ENCODE data around the gene EID2.

Gene EID2

DNA sequence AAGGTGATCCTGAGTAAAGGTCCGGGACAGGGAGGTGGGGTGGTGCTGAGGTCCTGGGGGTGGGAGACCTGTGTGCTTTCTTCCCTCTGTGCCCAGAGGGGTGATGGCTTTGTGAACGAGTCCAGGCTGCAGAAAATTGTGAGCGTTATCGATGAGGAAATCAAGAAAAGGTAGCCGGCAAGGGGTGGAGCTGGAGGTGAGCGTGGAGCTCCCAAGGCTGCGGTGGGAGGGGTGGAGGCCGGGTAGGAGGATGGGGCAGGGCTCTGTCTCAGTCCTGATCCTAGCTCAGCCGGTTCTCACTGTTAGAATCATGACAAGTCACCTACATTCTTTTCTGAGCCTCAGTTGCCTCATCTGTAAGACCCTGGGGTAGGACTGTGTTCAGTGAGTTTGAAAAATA is 21.0 kb downstream of the EID2 start:
- no peak overlapping the region for H3K27ac ChIP-seq (replicated peaks; ENCODE audit: low read length)
- H3K79me1 ChIP-seq (ENCODE audit: low read depth, low read length) = no peaks in the 10 kb centered on the region
- H3K4me3 ChIP-seq (ENCODE audit: low read length in 2 of 2) = no peak overlapping the region
- H3K4me1 ChIP-seq (ENCODE audit: control insufficient read depth in 2 of 2, insufficient read depth in 1 of 2, low read depth in 1 of 2, low read length in 2 of 2) = peaks cover 6 to 8% of the 10 kb centered on the region in 2 donors
- no peak overlapping the region for H4K91ac ChIP-seq (ENCODE audit: low read depth, low read length, poor library complexity)
- no peak overlapping the region for H2AFZ ChIP-seq (ENCODE audit: low read length)
- no peak overlapping the region for H2BK5ac ChIP-seq (ENCODE audit: low read length)
- H4K8ac ChIP-seq (ENCODE audit: low read depth, low read length) = no peak overlapping the region
- H3K23ac ChIP-seq (ENCODE audit: low read depth, low read length, poor library complexity) = no peak overlapping the region
- no peak overlapping the region for H2AK5ac ChIP-seq (ENCODE audit: low read depth, low read length)
- H3K4ac ChIP-seq (ENCODE audit: low read length) = no peak overlapping the region
- H3K4me2 ChIP-seq (ENCODE audit: insufficient read depth, low read length, poor library complexity, severe bottlenecking) = no peak overlapping the region
- no peak overlapping the region for H3K18ac ChIP-seq (ENCODE audit: low read length)
- WGBS, 2 donors (ENCODE audit: extremely low coverage in 2 of 2, insufficient read length in 2 of 2, insufficient replicate concordance in 1 of 2) = no CpG with 5 or more reads among the region's 9 CpGs
- H3K9ac ChIP-seq (ENCODE audit: low read depth, low read length, poor library complexity) = no peak overlapping the region
- H2BK15ac ChIP-seq (ENCODE audit: low read length) = no peak overlapping the region
- peaks cover 0 to 2% of the 10 kb centered on the region in 2 donors for H3K9me3 ChIP-seq (replicated peaks in 1 of 2; ENCODE audit: control insufficient read depth in 2 of 2, insufficient read depth in 1 of 2, low read depth in 1 of 2, low read length in 2 of 2)
- H2BK12ac ChIP-seq (ENCODE audit: low read length) = no peak overlapping the region
- no peak overlapping the region for H2BK120ac ChIP-seq (ENCODE audit: low read depth, low read length)
- no peak for DNase-seq (ENCODE audit: low spot score)
- H3K14ac ChIP-seq (ENCODE audit: low read length) = no peak overlapping the region
- H3K27me3 ChIP-seq (ENCODE audit: control insufficient read depth in 3 of 3, insufficient read depth in 3 of 3, low read depth in 1 of 3, low read length in 3 of 3) = peaks cover 7 to 23% (median 15%) of the 10 kb centered on the region in 3 experiments
- peaks cover 0 to 10% of the 10 kb centered on the region in 2 donors for H3K36me3 ChIP-seq (replicated peaks in 1 of 2; ENCODE audit: control insufficient read depth in 2 of 2, insufficient read depth in 2 of 2, low read length in 2 of 2)

DNA sequence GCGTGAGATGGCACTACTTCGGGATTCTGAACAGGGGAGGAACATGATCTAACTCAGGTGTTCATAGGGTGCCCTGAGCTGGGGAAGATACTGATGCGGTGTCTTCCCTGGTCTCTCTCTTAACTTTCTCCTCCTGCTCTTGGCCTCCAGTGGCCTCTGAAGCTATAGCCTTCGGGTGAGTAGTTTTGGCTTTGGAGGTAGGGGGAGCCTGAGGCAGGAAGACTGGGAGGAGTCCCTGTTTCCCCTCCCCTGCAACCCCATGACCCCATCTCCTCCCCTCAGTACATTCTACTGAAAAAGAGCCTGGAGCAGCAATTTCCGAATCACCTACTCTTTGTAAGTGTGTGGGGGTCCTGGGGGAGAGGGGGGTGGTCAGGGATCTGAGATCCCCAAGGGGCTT is 21.5 kb downstream of the EID2 start:
- H2BK120ac ChIP-seq (ENCODE audit: low read depth, low read length) = no peak overlapping the region
- no peak overlapping the region for H3K27ac ChIP-seq (replicated peaks; ENCODE audit: low read length)
- no peak overlapping the region for H3K9ac ChIP-seq (ENCODE audit: low read depth, low read length, poor library complexity)
- H3K36me3 ChIP-seq (replicated peaks in 1 of 2; ENCODE audit: control insufficient read depth in 2 of 2, insufficient read depth in 2 of 2, low read length in 2 of 2) = peaks cover 0 to 10% of the 10 kb centered on the region in 2 donors
- H3K4me2 ChIP-seq (ENCODE audit: insufficient read depth, low read length, poor library complexity, severe bottlenecking) = no peak overlapping the region
- H3K23ac ChIP-seq (ENCODE audit: low read depth, low read length, poor library complexity) = no peak overlapping the region
- no peak overlapping the region for H4K91ac ChIP-seq (ENCODE audit: low read depth, low read length, poor library complexity)
- H3K14ac ChIP-seq (ENCODE audit: low read length) = no peak overlapping the region
- no CpG with 5 or more reads among the region's 5 CpGs for WGBS, 2 donors (ENCODE audit: extremely low coverage in 2 of 2, insufficient read length in 2 of 2, insufficient replicate concordance in 1 of 2)
- peaks cover 7 to 25% (median 16%) of the 10 kb centered on the region in 3 experiments for H3K27me3 ChIP-seq (ENCODE audit: control insufficient read depth in 3 of 3, insufficient read depth in 3 of 3, low read depth in 1 of 3, low read length in 3 of 3)
- no peak overlapping the region for H3K4ac ChIP-seq (ENCODE audit: low read length)
- H3K4me3 ChIP-seq (ENCODE audit: low read length in 2 of 2) = no peak overlapping the region
- no peak overlapping the region for H2BK12ac ChIP-seq (ENCODE audit: low read length)
- DNase-seq (ENCODE audit: low spot score) = no peak
- H3K4me1 ChIP-seq (ENCODE audit: control insufficient read depth in 2 of 2, insufficient read depth in 1 of 2, low read depth in 1 of 2, low read length in 2 of 2) = peaks cover 6 to 8% of the 10 kb centered on the region in 2 donors
- no peaks in the 10 kb centered on the region for H3K79me1 ChIP-seq (ENCODE audit: low read depth, low read length)
- H3K9me3 ChIP-seq (replicated peaks in 1 of 2; ENCODE audit: control insufficient read depth in 2 of 2, insufficient read depth in 1 of 2, low read depth in 1 of 2, low read length in 2 of 2) = peaks cover 0 to 2% of the 10 kb centered on the region in 2 donors
- no peak overlapping the region for H2BK15ac ChIP-seq (ENCODE audit: low read length)
- no peak overlapping the region for H3K18ac ChIP-seq (ENCODE audit: low read length)
- no peak overlapping the region for H4K8ac ChIP-seq (ENCODE audit: low read depth, low read length)
- H2BK5ac ChIP-seq (ENCODE audit: low read length) = no peak overlapping the region
- H2AFZ ChIP-seq (ENCODE audit: low read length) = no peak overlapping the region
- H2AK5ac ChIP-seq (ENCODE audit: low read depth, low read length) = no peak overlapping the region

DNA sequence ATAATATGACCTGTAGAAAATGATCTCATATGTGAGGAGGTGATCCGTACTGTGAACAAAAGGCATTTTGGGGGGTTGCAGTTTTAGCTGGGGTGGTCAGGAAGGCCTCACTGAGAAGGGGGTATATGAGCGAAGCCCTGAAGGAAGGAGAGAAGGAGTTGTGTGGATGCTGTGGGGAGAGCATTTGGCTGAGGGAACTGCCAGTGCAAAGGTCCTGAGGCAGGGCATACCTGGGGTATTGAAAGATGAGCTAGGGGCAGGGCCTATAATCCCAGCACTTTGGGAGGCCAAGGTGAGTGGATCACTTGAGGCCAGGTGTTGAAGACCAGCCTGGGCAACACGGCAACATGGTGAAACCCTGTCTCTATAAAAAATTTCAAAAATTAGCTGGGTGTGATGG is 22.5 kb downstream of the EID2 start:
- Histone ChIP-seq H3K18ac (ENCODE audit: low read length) (no peak overlapping the region), H3K4ac (ENCODE audit: low read length) (no peak overlapping the region), H3K4me3 (ENCODE audit: low read length in 2 of 2) (no peak overlapping the region), H4K91ac (ENCODE audit: low read depth, low read length, poor library complexity) (no peak overlapping the region), H3K4me1 (ENCODE audit: control insufficient read depth in 2 of 2, insufficient read depth in 1 of 2, low read depth in 1 of 2, low read length in 2 of 2) (peaks cover 6 to 8% of the 10 kb centered on the region in 2 donors), H3K4me2 (ENCODE audit: insufficient read depth, low read length, poor library complexity, severe bottlenecking) (no peak overlapping the region), H3K27me3 (ENCODE audit: control insufficient read depth in 3 of 3, insufficient read depth in 3 of 3, low read depth in 1 of 3, low read length in 3 of 3) (peaks cover 7 to 26% (median 20%) of the 10 kb centered on the region in 3 experiments), H3K23ac (ENCODE audit: low read depth, low read length, poor library complexity) (no peak overlapping the region), H2AK5ac (ENCODE audit: low read depth, low read length) (no peak overlapping the region), H3K27ac (replicated peaks; ENCODE audit: low read length) (no peak overlapping the region), H2BK5ac (ENCODE audit: low read length) (no peak overlapping the region), H3K36me3 (replicated peaks in 1 of 2; ENCODE audit: control insufficient read depth in 2 of 2, insufficient read depth in 2 of 2, low read length in 2 of 2) (peaks cover 0 to 7% of the 10 kb centered on the region in 2 donors), H2BK12ac (ENCODE audit: low read length) (no peak overlapping the region), H2BK15ac (ENCODE audit: low read length) (no peak overlapping the region), H3K14ac (ENCODE audit: low read length) (no peak overlapping the region), H3K79me1 (ENCODE audit: low read depth, low read length) (no peaks in the 10 kb centered on the region), H2BK120ac (ENCODE audit: low read depth, low read length) (no peak overlapping the region), H4K8ac (ENCODE audit: low read depth, low read length) (no peak overlapping the region), H2AFZ (ENCODE audit: low read length) (no peak overlapping the region), H3K9me3 (replicated peaks in 1 of 2; ENCODE audit: control insufficient read depth in 2 of 2, insufficient read depth in 1 of 2, low read depth in 1 of 2, low read length in 2 of 2) (peaks cover 0 to 2% of the 10 kb centered on the region in 2 donors), H3K9ac (ENCODE audit: low read depth, low read length, poor library complexity) (no peak overlapping the region)
- DNase-seq (ENCODE audit: low spot score) = no peak
- no CpG with 5 or more reads among the region's 3 CpGs for WGBS, 2 donors (ENCODE audit: extremely low coverage in 2 of 2, insufficient read length in 2 of 2, insufficient replicate concordance in 1 of 2)

DNA sequence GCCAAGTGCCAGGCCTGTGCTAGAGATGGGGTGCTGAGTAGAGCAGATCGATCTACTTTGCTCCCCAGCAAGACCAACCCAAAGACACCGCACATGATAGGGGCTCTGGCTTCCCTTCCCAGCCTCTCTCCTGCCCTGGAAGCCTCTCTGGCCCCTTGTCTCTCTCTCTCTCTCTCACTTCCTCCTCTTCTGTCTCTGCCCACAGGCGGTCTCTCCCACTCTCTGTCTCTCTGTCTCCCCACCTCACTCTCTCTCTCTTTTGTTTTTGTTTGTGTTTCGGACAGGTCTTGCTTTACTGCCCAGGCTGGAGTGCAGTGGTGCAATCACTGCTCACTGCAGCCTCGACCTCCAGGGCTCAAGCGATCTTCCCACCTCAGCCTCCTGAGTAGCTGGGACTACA is 23.7 kb downstream of the EID2 start:
- Histone ChIP-seq H3K27ac (replicated peaks; ENCODE audit: low read length) (no peak overlapping the region), H3K79me1 (ENCODE audit: low read depth, low read length) (no peaks in the 10 kb centered on the region), H3K14ac (ENCODE audit: low read length) (no peak overlapping the region), H3K18ac (ENCODE audit: low read length) (no peak overlapping the region), H2BK120ac (ENCODE audit: low read depth, low read length) (no peak overlapping the region), H2BK15ac (ENCODE audit: low read length) (no peak overlapping the region), H3K4me3 (ENCODE audit: low read length in 2 of 2) (peak overlapping the region; percentile 55 to 95), H2AK5ac (ENCODE audit: low read depth, low read length) (no peak overlapping the region), H3K4me2 (ENCODE audit: insufficient read depth, low read length, poor library complexity, severe bottlenecking) (peak overlapping the region; percentile 89), H3K27me3 (ENCODE audit: control insufficient read depth in 3 of 3, insufficient read depth in 3 of 3, low read depth in 1 of 3, low read length in 3 of 3) (peaks cover 7 to 26% (median 20%) of the 10 kb centered on the region in 3 experiments), H4K91ac (ENCODE audit: low read depth, low read length, poor library complexity) (no peak overlapping the region), H3K9me3 (replicated peaks in 1 of 2; ENCODE audit: control insufficient read depth in 2 of 2, insufficient read depth in 1 of 2, low read depth in 1 of 2, low read length in 2 of 2) (peaks cover 0 to 2% of the 10 kb centered on the region in 2 donors), H3K4ac (ENCODE audit: low read length) (no peak overlapping the region), H3K36me3 (replicated peaks in 1 of 2; ENCODE audit: control insufficient read depth in 2 of 2, insufficient read depth in 2 of 2, low read length in 2 of 2) (peaks cover 0 to 3% of the 10 kb centered on the region in 2 donors), H2BK12ac (ENCODE audit: low read length) (no peak overlapping the region), H3K23ac (ENCODE audit: low read depth, low read length, poor library complexity) (no peak overlapping the region), H3K9ac (ENCODE audit: low read depth, low read length, poor library complexity) (no peak overlapping the region), H3K4me1 (ENCODE audit: control insufficient read depth in 2 of 2, insufficient read depth in 1 of 2, low read depth in 1 of 2, low read length in 2 of 2) (peaks cover 6 to 8% of the 10 kb centered on the region in 2 donors), H4K8ac (ENCODE audit: low read depth, low read length) (no peak overlapping the region), H2AFZ (ENCODE audit: low read length) (peak overlapping the region; percentile 91), H2BK5ac (ENCODE audit: low read length) (no peak overlapping the region)
- DNase-seq (ENCODE audit: low spot score) = no peak
- WGBS, 2 donors (ENCODE audit: extremely low coverage in 2 of 2, insufficient read length in 2 of 2, insufficient replicate concordance in 1 of 2) = no CpG with 5 or more reads among the region's 6 CpGs
